OCI-LY3 (cell line): ENCODE data around the gene OGDH.

ENCODE experiments used
- H2AFZ ChIP-seq: fragments of 200-600, 300-600 bp; shearing (Covaris generic); 2 replicates; pipeline ENCODE4 v1.6.0; 2014; ENCODE audit warnings: antibody characterized with exemption, low read depth, low read length
- H3K27ac ChIP-seq: fragments of 200-600, 300-600 bp; sonication (generic); 2 replicates; pipeline ENCODE4 v1.5.1; 2014; ENCODE audit warnings: mild to moderate bottlenecking, low read length, moderate library complexity, mixed read lengths
- H3K27me3 ChIP-seq: fragments of 200-600, 300-600 bp; sonication (generic); 2 replicates; pipeline ENCODE4 v1.6.1; 2014; ENCODE audit warnings: low read depth, low read length, mixed read lengths
- H3K36me3 ChIP-seq: fragments of 200-600, 300-600 bp; sonication (generic); replicated peaks from 2 replicates; pipeline ENCODE3; 2014; ENCODE audit warnings: low read depth, low read length, mixed read lengths
- H3K4me1 ChIP-seq: fragments of 300-600, 200-600 bp; sonication (generic); 2 replicates; pipeline ENCODE4 v1.6.1; 2014; ENCODE audit warnings: low read length, mixed read lengths
- H3K4me2 ChIP-seq: fragments of 200-600, 300-600 bp; sonication (generic); 2 replicates; pipeline ENCODE4 v1.6.1; 2014; ENCODE audit warnings: low read length, mixed read lengths
- H3K4me3 ChIP-seq: fragments of 300-600, 200-600 bp; sonication (generic); 2 replicates; pipeline ENCODE4 v1.5.1; 2014; ENCODE audit warnings: antibody characterized with exemption, mild to moderate bottlenecking, low read length, moderate library complexity
- H3K79me2 ChIP-seq: fragments of 300-600, 200-600 bp; shearing (Covaris generic); 2 replicates; pipeline ENCODE4 v1.6.1; 2014; ENCODE audit warnings: mild to moderate bottlenecking, low read length, mixed read lengths
- H3K9ac ChIP-seq: fragments of 300-600, 200-600 bp; shearing (Covaris generic); 2 replicates; pipeline ENCODE4 v1.6.0; 2014; ENCODE audit warnings: mild to moderate bottlenecking, low read length, moderate library complexity
- H3K9me3 ChIP-seq: fragments of 200-600, 300-600 bp; shearing (Covaris generic); 2 replicates; pipeline ENCODE4 v1.6.1; 2014; ENCODE audit warnings: low read length, mixed read lengths; ENCODE audit not compliant: insufficient read depth
- H4K20me1 ChIP-seq: fragments of 200-600, 300-600 bp; sonication (generic); 2 replicates; pipeline ENCODE4 v1.6.1; 2016; ENCODE audit warnings: low read length, mixed read lengths; ENCODE audit not compliant: insufficient read depth
- CTCF ChIP-seq: fragments of 200-600, 300-600 bp; sonication (generic); IDR thresholded peaks from 2 replicates; pipeline ENCODE4 v1.5.1; 2014; ENCODE audit warnings: antibody characterized with exemption, low read length, low read depth
- EZH2phosphoT487 ChIP-seq: fragments of 200-600 bp; shearing (Covaris generic); IDR thresholded peaks from 2 replicates; pipeline ENCODE4 v1.6.1; 2018; ENCODE audit warnings: antibody characterized with exemption, mixed run types, low read depth

OGDH gene

GRCh38 chr7:44650242-44650641, 43.8 kb downstream of the OGDH start:
- TF ChIP-seq EZH2phosphoT487 (no peak), CTCF (no peak)
- H4K20me1 ChIP-seq = no peaks in the 10 kb centered on the region; the same call in 1 of the 2 replicates
- no peak overlapping the region for H3K4me2 ChIP-seq
- H3K36me3 ChIP-seq = peaks cover 33% of the 10 kb centered on the region
- no peak overlapping the region for H2AFZ ChIP-seq
- no peak overlapping the region for H3K27ac ChIP-seq
- no peak overlapping the region for H3K9ac ChIP-seq
- H3K79me2 ChIP-seq = no peaks in the 10 kb centered on the region
- no peaks in the 10 kb centered on the region for H3K27me3 ChIP-seq
- H3K9me3 ChIP-seq = no peaks in the 10 kb centered on the region
- no peak overlapping the region for H3K4me3 ChIP-seq
- H3K4me1 ChIP-seq = peaks cover 12% of the 10 kb centered on the region

GRCh38 chr7:44650772-44651171, 44.3 kb downstream of the OGDH start:
- H3K9me3 ChIP-seq = no peaks in the 10 kb centered on the region
- H3K4me2 ChIP-seq = no peak overlapping the region
- H3K9ac ChIP-seq = no peak overlapping the region
- TF ChIP-seq EZH2phosphoT487 (no peak), CTCF (no peak)
- H3K27ac ChIP-seq = no peak overlapping the region
- peaks cover 10% of the 10 kb centered on the region for H3K4me1 ChIP-seq
- peaks cover 33% of the 10 kb centered on the region for H3K36me3 ChIP-seq
- H3K79me2 ChIP-seq = no peaks in the 10 kb centered on the region
- H3K4me3 ChIP-seq = no peak overlapping the region
- no peak overlapping the region for H2AFZ ChIP-seq
- no peaks in the 10 kb centered on the region; the same call in 1 of the 2 replicates for H4K20me1 ChIP-seq
- H3K27me3 ChIP-seq = no peaks in the 10 kb centered on the region

GRCh38 chr7:44652535-44652934, 46.1 kb downstream of the OGDH start:
- Histone ChIP-seq H3K36me3 (peaks cover 41% of the 10 kb centered on the region), H3K4me2 (no peak overlapping the region), H3K27ac (no peak overlapping the region), H3K27me3 (no peaks in the 10 kb centered on the region), H3K9ac (no peak overlapping the region), H3K4me3 (no peak overlapping the region), H3K4me1 (no peaks in the 10 kb centered on the region), H4K20me1 (no peaks in the 10 kb centered on the region; the same call in 1 of the 2 replicates), H3K9me3 (no peaks in the 10 kb centered on the region), H3K79me2 (no peaks in the 10 kb centered on the region), H2AFZ (no peak overlapping the region)
- TF ChIP-seq CTCF (no peak), EZH2phosphoT487 (no peak)

GRCh38 chr7:44654255-44654796, 47.9 kb downstream of the OGDH start:
- Histone ChIP-seq H3K36me3 (peaks cover 45% of the 10 kb centered on the region), H4K20me1 (no peaks in the 10 kb centered on the region; the same call in 1 of the 2 replicates), H3K4me3 (no peak overlapping the region), H3K27ac (no peak overlapping the region), H2AFZ (no peak overlapping the region), H3K27me3 (no peaks in the 10 kb centered on the region), H3K4me2 (no peak overlapping the region), H3K4me1 (no peaks in the 10 kb centered on the region), H3K79me2 (no peaks in the 10 kb centered on the region), H3K9me3 (no peaks in the 10 kb centered on the region), H3K9ac (no peak overlapping the region)
- TF ChIP-seq EZH2phosphoT487 (no peak), CTCF (no peak)
